ENCODE results near the gene TCHP.

Gene TCHP

DNA sequence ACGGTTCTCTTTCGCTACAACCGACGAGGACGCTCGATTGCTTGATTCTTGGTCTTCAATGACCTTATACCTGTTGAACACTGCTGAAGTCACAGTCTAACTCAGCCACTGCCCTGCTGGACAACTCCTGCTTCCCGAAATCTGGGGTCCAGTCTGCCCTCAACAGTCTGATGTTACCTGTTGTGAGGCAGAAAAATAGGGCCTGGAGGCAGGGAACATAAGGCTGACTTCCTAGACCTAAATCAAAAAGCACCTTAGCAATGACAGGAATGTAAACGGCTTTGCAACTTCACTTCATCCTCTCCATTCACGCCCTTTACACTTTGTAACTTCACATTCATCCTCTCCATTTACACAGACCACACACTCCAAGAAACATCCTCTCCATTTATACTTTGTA, 19.1 kb upstream of the TCHP start:
- Histone ChIP-seq H3K27ac (ENCODE audit: low read length) (0 out of 2 replicates have a peak overlapping the region, but pooled peaks have one; percentile 35), H3K9me3 (ENCODE audit: insufficient read depth, low read length, severe bottlenecking) (no peaks in the 10 kb centered on the region), H3K27me3 (ENCODE audit: insufficient read depth, low read length, poor library complexity) (no peaks in the 10 kb centered on the region), H3K4me3 (ENCODE audit: low read depth in 1 of 2, low read length in 2 of 2) (peak overlapping the region; percentile 32 to 84; a peak in 3 of 4 replicates), H3K4me2 (ENCODE audit: insufficient read depth, low read length) (peak overlapping the region; percentile 97), H3K9ac (ENCODE audit: low read depth, low read length) (peak overlapping the region; percentile 63), H2AFZ (ENCODE audit: low read depth, low read length) (peak overlapping the region; percentile 98), H3K79me2 (ENCODE audit: insufficient read depth, low read length) (peaks cover 29% of the 10 kb centered on the region), H4K20me1 (ENCODE audit: insufficient read depth, low read length) (peaks cover 6% of the 10 kb centered on the region; the same call in 1 of the 2 replicates), H3K36me3 (ENCODE audit: insufficient read depth, low read length) (no peaks in the 10 kb centered on the region), H3K4me1 (ENCODE audit: insufficient read depth, low read length) (peaks cover 31% of the 10 kb centered on the region)
- ATAC-seq (ENCODE audit: insufficient read depth, low read depth) (no peak), DNase-seq (no peak)
- no peak for TF ChIP-seq EZH2 (IDR thresholded peaks at IDR 0.05; ENCODE audit: borderline replicate concordance, low read depth, low read length, severe bottlenecking)

DNA sequence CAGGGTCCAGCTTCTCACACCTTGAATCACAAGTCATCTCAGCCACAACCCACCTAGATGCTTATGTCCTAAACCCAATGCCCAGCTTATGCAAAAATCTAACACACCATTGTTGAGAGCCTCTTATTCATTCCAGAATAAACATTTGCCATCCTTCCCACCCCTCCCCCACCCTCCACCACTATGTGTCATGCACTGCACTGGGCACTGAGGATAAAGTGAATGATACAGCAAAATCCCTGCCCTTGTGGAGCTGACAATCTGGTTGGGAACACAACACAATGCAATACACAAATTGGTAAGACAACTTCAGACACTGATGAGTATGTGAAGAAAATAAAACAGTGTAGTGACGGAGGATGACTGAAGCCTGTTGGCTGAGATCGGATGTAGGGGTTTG, 18.3 kb upstream of the TCHP start:
- peaks cover 29% of the 10 kb centered on the region for H3K79me2 ChIP-seq (ENCODE audit: insufficient read depth, low read length)
- H3K4me3 ChIP-seq (ENCODE audit: low read depth in 1 of 2, low read length in 2 of 2): no peak overlapping the region
- no peak for DNase-seq
- H3K27me3 ChIP-seq (ENCODE audit: insufficient read depth, low read length, poor library complexity): no peaks in the 10 kb centered on the region
- peaks cover 31% of the 10 kb centered on the region for H3K4me1 ChIP-seq (ENCODE audit: insufficient read depth, low read length)
- no peak for TF ChIP-seq EZH2 (IDR thresholded peaks at IDR 0.05; ENCODE audit: borderline replicate concordance, low read depth, low read length, severe bottlenecking)
- TF ChIP-seq, protein P1, sequence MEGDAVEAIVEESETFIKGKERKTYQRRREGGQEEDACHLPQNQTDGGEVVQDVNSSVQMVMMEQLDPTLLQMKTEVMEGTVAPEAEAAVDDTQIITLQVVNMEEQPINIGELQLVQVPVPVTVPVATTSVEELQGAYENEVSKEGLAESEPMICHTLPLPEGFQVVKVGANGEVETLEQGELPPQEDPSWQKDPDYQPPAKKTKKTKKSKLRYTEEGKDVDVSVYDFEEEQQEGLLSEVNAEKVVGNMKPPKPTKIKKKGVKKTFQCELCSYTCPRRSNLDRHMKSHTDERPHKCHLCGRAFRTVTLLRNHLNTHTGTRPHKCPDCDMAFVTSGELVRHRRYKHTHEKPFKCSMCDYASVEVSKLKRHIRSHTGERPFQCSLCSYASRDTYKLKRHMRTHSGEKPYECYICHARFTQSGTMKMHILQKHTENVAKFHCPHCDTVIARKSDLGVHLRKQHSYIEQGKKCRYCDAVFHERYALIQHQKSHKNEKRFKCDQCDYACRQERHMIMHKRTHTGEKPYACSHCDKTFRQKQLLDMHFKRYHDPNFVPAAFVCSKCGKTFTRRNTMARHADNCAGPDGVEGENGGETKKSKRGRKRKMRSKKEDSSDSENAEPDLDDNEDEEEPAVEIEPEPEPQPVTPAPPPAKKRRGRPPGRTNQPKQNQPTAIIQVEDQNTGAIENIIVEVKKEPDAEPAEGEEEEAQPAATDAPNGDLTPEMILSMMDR (IDR thresholded peaks at IDR 0.05; ENCODE audit: borderline replicate concordance, extremely low read depth, low read length, poor library complexity, severe bottlenecking): no peak
- no peak overlapping the region for H3K4me2 ChIP-seq (ENCODE audit: insufficient read depth, low read length)
- no peaks in the 10 kb centered on the region for H3K9me3 ChIP-seq (ENCODE audit: insufficient read depth, low read length, severe bottlenecking)
- H3K27ac ChIP-seq (ENCODE audit: low read length): no peak overlapping the region
- peaks cover 6% of the 10 kb centered on the region; the same call in 1 of the 2 replicates for H4K20me1 ChIP-seq (ENCODE audit: insufficient read depth, low read length)
- no peak overlapping the region for H2AFZ ChIP-seq (ENCODE audit: low read depth, low read length)
- ATAC-seq (ENCODE audit: insufficient read depth, low read depth): no peak
- no peak overlapping the region for H3K9ac ChIP-seq (ENCODE audit: low read depth, low read length)
- no peaks in the 10 kb centered on the region for H3K36me3 ChIP-seq (ENCODE audit: insufficient read depth, low read length)

DNA sequence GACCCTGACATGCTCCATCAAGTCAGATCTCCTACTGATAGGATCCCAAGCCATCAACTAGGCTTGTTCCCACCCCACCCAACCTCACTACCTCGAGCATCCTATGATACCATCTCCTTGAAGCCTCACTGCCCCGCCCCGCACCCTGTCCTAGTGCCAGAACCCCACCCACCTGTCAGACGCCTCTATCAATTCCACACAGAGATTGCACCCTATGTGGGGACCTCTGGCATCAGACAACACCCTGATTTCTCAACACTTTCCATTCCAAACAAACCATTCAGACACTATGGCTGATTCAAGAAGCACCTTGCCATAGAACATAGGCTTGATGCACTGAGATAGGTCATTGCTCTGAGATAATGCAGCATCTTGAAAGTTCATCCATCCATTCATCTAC, 16.6 kb upstream of the TCHP start:
- no peak for ATAC-seq (ENCODE audit: insufficient read depth, low read depth)
- H3K27ac ChIP-seq (ENCODE audit: low read length): no peak overlapping the region
- no peak for TF ChIP-seq EZH2 (IDR thresholded peaks at IDR 0.05; ENCODE audit: borderline replicate concordance, low read depth, low read length, severe bottlenecking)
- TF ChIP-seq, protein P1 (IDR thresholded peaks at IDR 0.05; ENCODE audit: borderline replicate concordance, extremely low read depth, low read length, poor library complexity, severe bottlenecking): no peak

DNA sequence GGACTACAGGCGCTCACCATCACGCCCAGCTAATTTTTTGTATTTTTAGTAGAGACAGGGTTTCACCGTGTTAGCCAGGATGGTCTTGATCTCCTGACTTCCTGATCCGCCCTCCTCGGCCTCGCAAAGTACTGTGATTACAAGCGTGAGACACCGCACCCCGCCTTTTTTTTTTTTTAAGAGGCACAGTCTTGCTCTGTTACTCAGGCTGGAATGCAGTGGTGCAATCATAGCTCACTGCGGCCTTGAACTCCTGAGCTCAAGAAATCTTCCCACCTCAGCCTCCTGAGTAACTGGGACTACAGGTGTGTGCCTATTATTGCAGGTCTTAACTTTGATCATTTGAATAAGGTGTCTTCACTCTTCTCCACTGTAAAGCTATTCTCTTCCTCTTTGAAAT, 14.5 kb upstream of the TCHP start:
- TF ChIP-seq, protein P1 (IDR thresholded peaks at IDR 0.05; ENCODE audit: borderline replicate concordance, extremely low read depth, low read length, poor library complexity, severe bottlenecking): no peak
- TF ChIP-seq EZH2 (IDR thresholded peaks at IDR 0.05; ENCODE audit: borderline replicate concordance, low read depth, low read length, severe bottlenecking): no peak
- ATAC-seq (ENCODE audit: insufficient read depth, low read depth) (no peak), DNase-seq (no peak)
- H3K27me3 ChIP-seq (ENCODE audit: insufficient read depth, low read length, poor library complexity): no peaks in the 10 kb centered on the region
- peaks cover 7% of the 10 kb centered on the region for H3K4me1 ChIP-seq (ENCODE audit: insufficient read depth, low read length)
- H2AFZ ChIP-seq (ENCODE audit: low read depth, low read length): no peak overlapping the region
- no peak overlapping the region for H3K9ac ChIP-seq (ENCODE audit: low read depth, low read length)
- no peaks in the 10 kb centered on the region for H4K20me1 ChIP-seq (ENCODE audit: insufficient read depth, low read length)
- no peak overlapping the region for H3K4me3 ChIP-seq (ENCODE audit: low read depth in 1 of 2, low read length in 2 of 2)
- no peak overlapping the region for H3K4me2 ChIP-seq (ENCODE audit: insufficient read depth, low read length)
- no peaks in the 10 kb centered on the region for H3K9me3 ChIP-seq (ENCODE audit: insufficient read depth, low read length, severe bottlenecking)
- H3K36me3 ChIP-seq (ENCODE audit: insufficient read depth, low read length): no peaks in the 10 kb centered on the region
- no peaks in the 10 kb centered on the region for H3K79me2 ChIP-seq (ENCODE audit: insufficient read depth, low read length)
- H3K27ac ChIP-seq (ENCODE audit: low read length): no peak overlapping the region

More for the DNA sequence above, 16.6 kb upstream of the TCHP start:
- H3K4me2 ChIP-seq (ENCODE audit: insufficient read depth, low read length): no peak overlapping the region
- no peak for DNase-seq
- no peak overlapping the region for H3K9ac ChIP-seq (ENCODE audit: low read depth, low read length)
- H3K9me3 ChIP-seq (ENCODE audit: insufficient read depth, low read length, severe bottlenecking): no peaks in the 10 kb centered on the region
- H3K79me2 ChIP-seq (ENCODE audit: insufficient read depth, low read length): peaks cover 18% of the 10 kb centered on the region
- no peak overlapping the region for H3K4me3 ChIP-seq (ENCODE audit: low read depth in 1 of 2, low read length in 2 of 2)
- no peaks in the 10 kb centered on the region for H3K27me3 ChIP-seq (ENCODE audit: insufficient read depth, low read length, poor library complexity)
- no peak overlapping the region for H2AFZ ChIP-seq (ENCODE audit: low read depth, low read length)
- H4K20me1 ChIP-seq (ENCODE audit: insufficient read depth, low read length): no peaks in the 10 kb centered on the region
- H3K36me3 ChIP-seq (ENCODE audit: insufficient read depth, low read length): no peaks in the 10 kb centered on the region
- peaks cover 23% of the 10 kb centered on the region for H3K4me1 ChIP-seq (ENCODE audit: insufficient read depth, low read length)
